Measurements from ENCODE around the gene STEAP4. TPM values are rescaled to one million over a fixed set of nuclear protein-coding genes. Genes with fewer than 3 reads are reported as not detected.

STEAP4 gene
- total and polyA plus RNA-seq, 2 donors (not counting 1 experiment from before 2014, with no cell fraction given), result 0.94 to 0.99 TPM

DNA sequence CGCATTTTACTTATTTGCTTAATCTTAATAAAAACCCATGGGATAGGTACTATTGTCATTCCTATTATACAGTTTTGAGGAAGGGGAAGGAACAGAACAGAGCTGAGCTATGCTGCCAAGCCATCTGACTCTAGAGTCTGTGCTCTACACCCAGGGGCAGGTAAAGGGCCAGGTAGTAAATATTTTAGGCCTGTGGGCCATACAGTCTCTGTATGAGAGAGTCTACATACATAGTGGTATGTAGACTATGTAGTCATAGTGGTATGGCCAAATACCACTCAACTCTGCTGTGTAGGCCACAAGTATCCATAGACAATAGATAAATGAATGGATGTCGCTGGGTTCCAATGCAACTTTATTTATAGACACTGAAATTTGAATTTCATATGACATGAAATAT, 83.4 kb downstream of the STEAP4 start:
- Histone ChIP-seq H3K27me3 (ENCODE audit: control insufficient read depth, insufficient read depth, low read length) (no peaks in the 10 kb centered on the region), H3K79me2 (ENCODE audit: control insufficient read depth, insufficient read depth, low read length) (peaks cover 13% of the 10 kb centered on the region), H3K27ac (ENCODE audit: insufficient read depth, low read length) (no peak overlapping the region), H3K36me3 (ENCODE audit: control insufficient read depth, insufficient read depth, low read length) (no peaks in the 10 kb centered on the region), H4K20me1 (ENCODE audit: control insufficient read depth, extremely low read depth, insufficient read depth, low read length) (no peaks in the 10 kb centered on the region), H3K4me1 (ENCODE audit: control insufficient read depth, extremely low read depth, insufficient read depth, low read length) (peaks cover 7% of the 10 kb centered on the region), H3K4me2 (ENCODE audit: extremely low read depth, insufficient read depth, low read length) (no peak overlapping the region), H2AFZ (ENCODE audit: low read length) (no peak overlapping the region), H3K4me3 (replicated peaks in 1 of 4; ENCODE audit: control extremely low read depth in 1 of 4, insufficient read depth in 1 of 4, low read depth in 3 of 4, low read length in 4 of 4) (no peak overlapping the region), H3K9me3 (ENCODE audit: control insufficient read depth, insufficient read depth, low read depth, low read length) (no peaks in the 10 kb centered on the region), H3K9ac (ENCODE audit: insufficient read depth, low read length) (no peak overlapping the region)
- no peak for DNase-seq (ENCODE audit: low read depth in 2 of 2)
- TF ChIP-seq, protein P1, sequence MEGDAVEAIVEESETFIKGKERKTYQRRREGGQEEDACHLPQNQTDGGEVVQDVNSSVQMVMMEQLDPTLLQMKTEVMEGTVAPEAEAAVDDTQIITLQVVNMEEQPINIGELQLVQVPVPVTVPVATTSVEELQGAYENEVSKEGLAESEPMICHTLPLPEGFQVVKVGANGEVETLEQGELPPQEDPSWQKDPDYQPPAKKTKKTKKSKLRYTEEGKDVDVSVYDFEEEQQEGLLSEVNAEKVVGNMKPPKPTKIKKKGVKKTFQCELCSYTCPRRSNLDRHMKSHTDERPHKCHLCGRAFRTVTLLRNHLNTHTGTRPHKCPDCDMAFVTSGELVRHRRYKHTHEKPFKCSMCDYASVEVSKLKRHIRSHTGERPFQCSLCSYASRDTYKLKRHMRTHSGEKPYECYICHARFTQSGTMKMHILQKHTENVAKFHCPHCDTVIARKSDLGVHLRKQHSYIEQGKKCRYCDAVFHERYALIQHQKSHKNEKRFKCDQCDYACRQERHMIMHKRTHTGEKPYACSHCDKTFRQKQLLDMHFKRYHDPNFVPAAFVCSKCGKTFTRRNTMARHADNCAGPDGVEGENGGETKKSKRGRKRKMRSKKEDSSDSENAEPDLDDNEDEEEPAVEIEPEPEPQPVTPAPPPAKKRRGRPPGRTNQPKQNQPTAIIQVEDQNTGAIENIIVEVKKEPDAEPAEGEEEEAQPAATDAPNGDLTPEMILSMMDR (conservative IDR thresholded peaks at IDR 0.05 in 1 of 2, IDR thresholded peaks at IDR 0.05 in 1 of 2; ENCODE audit: low read depth in 1 of 2, low read length in 2 of 2), result no peak
- TF ChIP-seq EZH2 (IDR thresholded peaks at IDR 0.05; ENCODE audit: low read length, missing control alignments), result no peak

Other genes starting within 250 kb of the STEAP4 start
- 75.1 and 76.3 TPM in 2 replicates for gene SRI, start 86.9 kb downstream of the STEAP4 start, total RNA-seq
- gene SRI, start 86.9 kb downstream of the STEAP4 start, polyA plus RNA-seq, result 194 and 204 TPM in 2 replicates

All from fibroblast of lung (primary cell).